Mesenteric fat pad (tissue), 1 donor: ENCODE data around the gene NOS2. TPM values are rescaled to one million over a fixed set of nuclear protein-coding genes. Genes with fewer than 3 reads are reported as not detected.
"Not testable (repeated sequence)": the region's sequence is repeated elsewhere in the genome, so short reads cannot be mapped to it uniquely, and the experiment has no call there.

Experiments
- DNase-seq: peaks from one replicate; pipeline ENCODE4 v3.0.0-alpha.2; 2020; ENCODE audit warnings: low spot score
- total RNA-seq: library from RNA; stranded (reverse); fragmentation: NEBNext Ultra II Directional; extraction: Animal tissue kit (Norgen Biotek cat#: 25700); gene quantifications from one replicate; pipeline ENCODE4 v1.2.1, GENCODE V29; 2021
- donor health status: DM: yes; HTN: yes; CAD: no.

Gene NOS2
- total RNA-seq, 1 donor from 2014 or later = 0.13 TPM

DNA sequence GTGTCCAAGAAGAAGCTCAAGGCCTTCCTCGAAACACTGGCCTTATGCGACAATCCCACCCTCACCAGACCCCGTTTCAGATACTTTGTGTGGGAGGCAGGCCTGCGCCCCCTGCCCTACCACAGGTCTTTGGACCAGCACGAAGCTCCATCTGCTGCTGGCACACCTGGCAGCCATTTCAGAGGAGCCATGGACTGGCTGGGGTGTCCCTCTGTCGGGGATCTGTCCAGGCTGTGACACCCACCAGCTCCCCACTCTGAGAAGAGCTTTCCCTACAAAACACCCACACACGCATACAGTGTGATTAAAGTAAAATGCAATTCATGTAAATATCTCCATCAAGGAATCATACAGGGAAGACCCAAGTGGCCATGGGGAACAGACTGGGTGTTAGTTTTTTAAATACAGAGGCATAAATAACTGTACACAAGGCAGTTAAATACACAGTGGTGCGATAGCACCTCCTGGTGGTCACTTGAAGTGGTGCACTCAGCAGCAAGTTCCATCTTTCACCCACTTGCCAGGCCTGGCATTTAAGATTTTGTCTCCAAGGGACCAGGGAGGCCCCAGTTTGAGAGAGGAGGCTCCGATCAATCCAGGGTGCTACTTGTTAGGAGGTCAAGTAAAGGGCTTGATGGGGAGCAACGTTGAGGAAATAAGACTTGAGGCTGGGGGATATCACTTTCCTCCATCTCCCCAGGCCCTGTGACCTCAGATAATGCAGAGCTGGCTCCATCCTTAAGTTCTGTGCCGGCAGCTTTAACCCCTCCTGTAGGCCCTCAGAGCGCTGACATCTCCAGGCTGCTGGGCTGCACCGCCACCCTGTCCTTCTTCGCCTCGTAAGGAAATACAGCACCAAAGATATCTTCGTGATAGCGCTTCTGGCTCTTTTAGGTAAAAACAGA lies 43.6 kb downstream of the NOS2 start:
- DNase-seq = peak; percentile 72

DNA sequence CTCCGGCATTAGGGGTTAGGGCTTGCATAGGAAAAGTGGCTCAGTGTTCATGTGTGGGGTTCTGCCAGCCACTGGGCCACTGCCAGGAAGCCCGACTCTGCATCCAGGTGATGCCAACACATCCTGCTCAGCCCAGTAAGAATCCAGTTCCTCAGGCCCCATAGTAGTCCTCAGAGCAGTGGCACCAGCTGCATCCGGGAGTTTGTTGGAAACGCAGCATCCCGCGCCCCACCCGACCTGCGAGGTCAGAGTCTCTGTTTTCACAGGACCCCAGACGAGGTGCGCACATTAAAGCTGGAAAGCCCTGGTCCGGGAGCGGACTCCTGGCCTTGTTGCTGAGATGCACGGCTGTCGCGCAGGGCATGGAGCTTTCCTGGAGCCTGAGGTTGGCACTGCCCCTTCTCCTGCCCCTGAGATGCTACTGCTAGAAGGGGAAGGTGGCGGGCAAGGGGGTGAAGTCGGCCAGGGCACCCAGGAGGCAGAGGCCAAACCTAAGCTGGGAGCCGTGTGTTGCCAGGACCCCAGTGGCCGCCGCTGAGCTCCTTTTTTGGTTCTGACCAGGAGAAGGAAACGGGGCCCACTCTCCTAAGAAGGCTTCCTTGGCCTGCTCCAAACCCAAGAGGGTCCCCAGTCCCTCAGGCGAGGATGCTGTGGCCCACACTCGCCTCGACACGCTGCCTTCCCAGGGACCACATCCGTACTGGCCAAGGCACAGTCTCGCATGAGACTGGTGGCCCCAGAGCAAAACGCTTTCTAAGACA lies 44.4 kb downstream of the NOS2 start:
- peak; percentile 80 for DNase-seq

DNA sequence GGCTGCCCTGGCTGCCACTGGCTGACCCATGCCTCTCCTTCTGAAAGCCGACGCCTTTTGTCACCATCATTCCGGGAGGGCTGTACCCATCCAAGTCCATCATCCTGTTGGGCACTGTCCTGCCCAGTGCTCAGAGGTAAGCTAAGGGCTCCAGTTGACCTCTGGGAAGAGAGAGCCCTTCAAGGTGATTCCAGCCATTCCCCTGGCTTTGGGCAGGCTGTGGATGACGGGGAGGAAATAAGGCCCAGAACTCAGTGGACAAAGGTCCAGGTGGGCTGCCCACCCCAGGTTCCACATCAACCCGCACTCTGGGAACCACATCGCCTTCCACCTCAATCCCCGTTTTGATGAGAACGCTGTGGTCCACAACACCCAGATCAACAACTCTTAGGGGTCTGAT lies 45.8 kb downstream of the NOS2 start:
- DNase-seq = peak; percentile 65

DNA sequence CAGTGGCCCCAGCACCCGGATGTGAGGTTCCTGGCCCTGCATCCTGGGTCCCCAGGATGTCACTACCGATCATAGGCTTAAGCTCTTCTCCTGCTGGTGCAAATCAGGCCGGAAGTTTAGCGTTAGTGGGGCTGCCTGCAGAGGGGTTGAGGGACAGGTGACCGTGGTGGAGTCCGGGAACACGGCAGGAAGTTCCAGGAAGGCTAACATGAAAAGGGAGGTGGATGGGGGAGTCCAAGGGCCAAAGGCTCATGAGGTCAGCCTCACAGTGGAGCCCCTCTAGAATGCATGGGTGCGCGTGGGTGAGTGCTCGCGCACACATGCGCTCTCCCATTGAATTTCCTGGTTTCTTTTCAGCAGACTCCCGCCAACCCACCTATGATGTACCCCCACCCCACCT lies 46.6 kb downstream of the NOS2 start:
- peak; percentile 47 for DNase-seq

DNA sequence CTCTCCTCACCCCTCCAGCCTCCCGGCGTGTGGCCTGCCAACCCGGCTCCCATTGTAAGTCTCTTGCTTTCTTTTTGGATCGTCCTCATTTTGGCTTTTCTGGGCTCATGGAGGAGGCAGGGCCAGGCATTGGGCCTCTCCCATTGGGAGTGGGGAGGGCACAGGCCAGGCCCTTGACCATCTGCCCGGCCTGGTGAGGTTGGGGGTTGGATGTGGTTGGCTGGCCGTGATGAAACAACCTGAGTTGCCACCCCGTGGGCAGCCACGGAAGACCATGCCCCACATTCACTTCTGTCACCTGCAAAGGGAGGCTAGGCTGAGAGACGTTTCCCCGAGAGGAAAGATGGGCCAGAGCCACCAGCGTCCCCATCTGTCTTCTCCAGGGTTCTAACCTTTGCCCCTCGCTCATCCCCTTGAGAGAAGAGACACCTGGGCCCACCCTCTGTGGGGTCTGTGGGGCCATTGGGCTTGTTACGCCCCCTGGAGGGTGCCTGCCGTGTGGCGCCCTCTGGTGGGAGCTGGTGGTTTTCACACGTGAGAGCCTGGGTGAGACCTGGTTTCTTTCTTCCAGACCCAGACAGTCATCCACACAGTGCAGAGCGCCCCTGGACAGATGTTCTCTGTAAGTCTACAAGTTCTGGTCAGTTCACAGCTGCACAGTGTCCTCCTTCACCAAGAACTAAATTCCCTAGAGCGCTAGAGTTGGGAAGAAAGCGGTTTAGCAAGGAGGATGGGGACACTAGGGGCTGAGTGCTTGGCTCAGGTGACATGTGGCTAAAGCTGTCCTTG lies 47.3 kb downstream of the NOS2 start:
- DNase-seq = peak; percentile 67

DNA sequence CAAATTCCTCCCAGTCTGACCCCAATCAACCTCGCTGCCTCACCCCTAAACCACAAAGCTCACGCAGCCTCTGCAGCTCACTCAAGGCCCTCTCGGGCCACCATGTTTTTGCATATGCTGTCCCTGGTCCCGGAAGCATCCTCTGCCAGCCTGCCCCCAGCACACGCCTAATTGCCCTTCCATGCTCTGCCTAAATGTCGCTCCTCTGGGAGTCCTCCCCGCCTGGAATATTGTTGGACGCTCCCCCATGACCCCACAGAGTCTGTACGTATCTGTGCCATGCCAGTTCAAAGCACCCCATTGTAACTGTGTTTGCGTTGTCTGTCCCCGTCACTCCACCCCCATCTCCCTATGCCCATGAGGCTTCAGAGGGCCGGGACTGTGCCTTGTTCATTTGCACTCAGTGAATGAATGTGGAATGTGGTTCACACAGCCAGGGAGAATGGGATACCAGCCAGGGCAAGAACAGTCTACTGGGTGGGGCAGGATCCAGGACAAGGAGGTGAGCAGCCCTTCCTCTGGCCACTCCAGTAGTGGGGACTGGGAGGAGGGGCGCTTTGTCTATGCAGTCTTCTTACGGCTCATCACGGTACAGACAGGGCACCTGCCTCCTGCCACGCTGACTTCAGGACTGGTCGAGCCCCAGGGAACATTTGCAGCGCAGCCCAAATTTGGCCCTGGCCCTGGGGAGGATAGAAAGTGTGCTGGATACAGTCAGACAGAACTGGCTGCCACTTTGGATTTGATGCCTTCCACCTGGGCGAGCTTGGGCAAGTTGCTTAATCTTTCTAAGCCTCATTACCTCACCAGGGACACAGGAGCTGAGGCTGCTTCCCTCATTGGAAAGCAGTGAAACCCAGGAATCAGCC lies 48.5 kb downstream of the NOS2 start:
- DNase-seq = peak; percentile 78

DNA sequence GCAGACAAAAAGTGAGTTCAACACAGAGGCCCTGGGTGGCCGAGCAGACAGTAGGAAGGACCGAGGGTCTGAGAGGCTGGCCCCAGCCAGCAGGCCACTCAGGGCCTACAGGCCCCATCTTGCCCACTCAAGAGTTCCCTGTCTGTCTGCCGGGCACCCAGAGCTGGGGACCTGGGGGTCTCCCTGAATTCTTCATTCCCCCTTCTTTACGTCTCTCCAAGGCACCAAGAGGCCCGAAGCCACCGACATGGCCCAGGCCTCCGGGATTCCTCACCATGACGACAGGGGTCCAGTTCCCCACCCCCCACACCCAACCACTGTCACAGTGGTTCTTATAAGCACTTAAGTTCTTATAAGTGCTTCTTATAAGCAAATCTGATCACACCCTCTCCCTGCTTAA lies 49.2 kb downstream of the NOS2 start:
- peak; percentile 64 for DNase-seq

DNA sequence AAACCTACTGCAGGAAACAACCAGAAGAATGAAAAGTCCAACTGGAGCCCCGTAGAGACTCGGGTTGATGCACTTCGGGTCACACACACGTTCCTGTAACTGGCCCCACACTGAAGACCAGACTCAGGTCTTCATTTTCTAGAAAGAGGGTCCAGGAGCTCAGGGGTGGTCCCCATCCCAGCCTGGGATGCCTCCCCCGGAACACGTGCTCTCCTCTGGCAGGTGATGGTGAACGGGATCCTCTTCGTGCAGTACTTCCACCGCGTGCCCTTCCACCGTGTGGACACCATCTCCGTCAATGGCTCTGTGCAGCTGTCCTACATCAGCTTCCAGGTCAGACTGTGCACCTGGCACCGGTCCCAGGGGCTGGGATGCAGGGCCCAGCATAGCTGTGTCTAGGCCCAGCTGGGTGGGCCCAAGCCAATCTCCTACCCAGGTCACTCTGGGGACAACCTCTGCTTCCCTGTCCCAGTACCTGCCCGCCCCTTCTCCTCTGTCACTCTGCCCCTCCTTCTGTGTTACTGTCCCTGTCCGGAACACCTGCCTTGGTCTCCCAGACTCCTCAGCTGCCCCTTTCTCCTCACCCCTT lies 50.7 kb downstream of the NOS2 start:
- DNase-seq = peak; percentile 64

DNA sequence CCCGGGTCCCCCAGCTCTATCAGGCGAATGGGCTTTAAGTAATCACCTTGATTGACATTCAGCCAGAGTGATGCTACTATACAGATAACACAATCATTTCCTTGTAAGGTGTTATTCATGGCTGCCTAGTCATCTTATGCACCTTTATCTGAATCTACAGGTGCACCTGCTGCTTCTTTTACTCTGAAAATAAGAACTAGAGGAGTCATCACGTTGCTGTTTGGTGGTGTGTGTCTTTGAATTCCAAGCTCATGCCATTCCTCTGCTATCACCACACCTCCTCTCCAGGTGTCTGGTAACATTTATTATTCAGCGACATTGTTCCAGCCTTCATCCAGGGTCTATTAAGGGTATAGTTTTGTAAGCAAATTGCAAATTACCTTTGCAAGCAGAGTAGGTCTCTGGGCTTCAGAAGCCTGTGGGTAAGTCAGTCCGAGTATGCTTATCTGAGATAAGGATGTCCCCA lies 51.9 kb downstream of the NOS2 start:
- no peak for DNase-seq

DNA sequence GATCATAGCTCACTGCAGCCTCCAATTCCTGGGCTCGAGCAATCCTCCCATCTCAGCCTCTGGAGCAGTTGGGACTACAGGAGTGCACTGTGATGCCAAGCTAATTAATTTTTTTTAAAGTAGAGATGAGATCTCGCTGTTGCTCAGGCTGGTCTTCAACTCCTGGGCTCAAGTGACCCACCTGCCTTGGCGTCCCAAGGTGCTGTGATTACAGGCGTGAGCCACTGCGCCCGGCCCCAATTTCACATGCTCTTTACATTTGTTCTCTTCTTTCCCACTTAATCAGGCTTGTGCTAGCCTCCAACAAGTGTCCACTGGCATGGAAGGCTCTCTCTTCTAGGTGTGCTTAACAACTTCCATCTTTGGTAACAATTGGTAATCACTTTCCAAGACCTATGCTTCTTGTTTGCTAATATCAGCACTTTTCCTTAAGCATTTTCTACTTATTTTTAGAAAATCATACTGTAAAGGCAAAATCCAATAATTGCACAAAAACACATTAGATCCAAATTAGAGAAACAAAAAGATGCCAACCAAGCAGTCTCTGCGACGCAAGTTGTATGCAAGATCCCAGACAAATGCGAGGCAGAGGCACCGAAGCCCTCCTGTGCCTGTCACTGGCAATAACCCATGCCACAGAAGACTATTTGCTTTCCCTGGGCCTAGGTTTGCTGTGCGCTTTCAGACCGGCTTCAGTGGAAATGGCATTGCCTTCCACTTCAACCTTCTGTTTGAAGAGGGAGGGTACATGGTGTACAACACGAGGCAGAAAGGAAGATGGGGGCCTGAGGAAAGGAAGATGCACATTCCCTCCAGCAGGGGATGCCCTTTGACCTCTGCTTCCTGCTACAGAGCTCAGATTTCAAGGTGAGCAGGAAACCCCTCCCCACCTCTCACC lies 52.6 kb downstream of the NOS2 start:
- DNase-seq = peak; percentile 60

DNA sequence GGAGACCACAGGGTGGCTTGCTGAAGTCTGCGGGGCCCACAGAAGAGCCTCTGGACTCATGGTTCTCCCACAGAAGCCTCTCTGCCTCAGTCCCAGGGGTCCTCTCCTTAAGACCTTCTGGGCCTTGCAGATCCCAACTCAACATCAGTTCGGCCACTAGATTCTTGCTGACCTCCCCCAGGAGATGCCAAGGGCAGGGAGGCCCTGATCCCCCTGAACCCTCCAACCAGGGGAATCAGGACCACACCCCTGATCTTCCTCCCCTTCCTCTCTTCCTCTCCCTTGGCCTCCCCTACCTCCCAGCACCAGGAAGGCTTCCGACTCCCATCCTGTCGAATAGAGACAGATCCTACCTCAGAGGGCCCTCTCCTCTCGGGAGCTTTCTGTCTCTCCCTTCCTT lies 53.4 kb downstream of the NOS2 start:
- DNase-seq = peak; percentile 30

DNA sequence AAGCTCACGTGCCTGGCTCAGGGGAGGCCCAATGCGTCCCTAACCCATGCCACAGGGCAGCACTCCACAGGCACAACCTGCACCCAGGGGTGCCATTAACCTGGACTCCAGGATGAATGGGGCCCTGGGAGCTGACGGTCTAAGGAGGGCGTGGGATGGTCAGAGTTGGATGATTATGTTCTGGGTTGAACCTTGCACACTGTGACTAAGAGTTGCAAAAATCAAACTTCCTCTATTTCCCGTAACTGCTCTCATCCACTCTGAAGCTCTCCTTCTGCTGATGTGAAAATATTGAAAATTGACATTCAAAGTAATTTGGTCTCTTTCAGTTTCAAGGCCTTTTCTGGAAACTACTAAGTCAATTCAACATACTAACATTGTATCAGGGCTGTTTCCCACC lies 54.0 kb downstream of the NOS2 start:
- DNase-seq = not testable (repeated sequence)

DNA sequence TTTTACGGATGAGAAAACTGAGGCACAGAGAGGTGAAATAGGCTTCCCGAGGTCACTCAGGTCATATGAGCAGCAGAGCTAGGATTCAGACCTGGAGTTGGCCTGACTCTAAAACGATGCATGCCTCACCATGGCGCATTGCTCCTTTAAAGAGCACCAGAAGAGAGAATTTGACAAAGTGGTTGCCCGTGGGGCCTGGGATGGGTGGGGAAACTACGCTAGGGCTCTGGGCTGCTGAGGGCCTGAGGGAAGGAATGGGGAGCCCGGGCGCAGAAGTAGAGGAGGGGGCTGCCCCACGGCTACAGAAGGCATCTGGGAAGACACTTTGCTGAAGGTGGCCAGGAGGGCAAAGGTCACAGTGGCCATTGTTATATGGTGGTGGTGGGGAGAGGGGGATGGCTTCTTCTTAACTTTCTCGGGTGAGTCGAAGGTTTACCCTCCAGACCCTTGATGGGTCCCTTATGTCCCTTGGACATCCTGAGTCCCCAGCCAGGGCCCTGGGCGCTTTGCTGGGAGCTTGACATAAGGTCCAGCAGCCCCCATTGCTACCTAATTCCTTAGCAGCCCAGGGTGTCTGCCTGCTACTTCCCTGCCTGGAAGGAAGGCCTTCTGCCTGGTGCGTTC lies 55.0 kb downstream of the NOS2 start:
- DNase-seq = peak; percentile 75

DNA sequence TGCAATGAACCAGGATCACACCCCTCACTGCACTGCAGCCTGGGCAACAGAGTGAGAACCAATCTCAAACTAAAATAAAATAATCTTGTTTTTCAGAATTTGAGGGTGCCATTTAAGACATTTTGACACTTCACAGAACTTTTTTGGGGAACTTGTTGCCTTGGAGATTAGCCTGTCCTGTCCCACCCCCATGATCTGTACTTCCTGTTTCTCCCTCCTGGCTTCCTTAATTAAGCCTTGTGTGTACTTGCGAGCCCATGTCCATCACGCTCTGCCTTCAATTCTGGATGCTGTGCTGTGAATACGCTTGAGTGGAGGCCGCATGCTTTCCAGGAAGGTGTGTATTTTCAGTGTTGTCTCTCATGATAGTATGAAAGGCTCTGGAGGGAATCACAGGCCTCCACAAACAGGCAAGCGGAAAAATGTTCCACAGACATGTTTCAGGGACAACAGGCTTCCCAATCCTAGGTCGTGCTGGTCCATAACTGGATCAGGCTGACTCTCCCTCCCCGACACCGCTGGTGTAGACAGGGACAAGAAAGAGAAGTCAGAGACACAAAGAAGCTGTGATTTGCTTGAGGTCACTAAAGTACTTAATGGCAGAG lies 56.9 kb downstream of the NOS2 start:
- DNase-seq = no peak

DNA sequence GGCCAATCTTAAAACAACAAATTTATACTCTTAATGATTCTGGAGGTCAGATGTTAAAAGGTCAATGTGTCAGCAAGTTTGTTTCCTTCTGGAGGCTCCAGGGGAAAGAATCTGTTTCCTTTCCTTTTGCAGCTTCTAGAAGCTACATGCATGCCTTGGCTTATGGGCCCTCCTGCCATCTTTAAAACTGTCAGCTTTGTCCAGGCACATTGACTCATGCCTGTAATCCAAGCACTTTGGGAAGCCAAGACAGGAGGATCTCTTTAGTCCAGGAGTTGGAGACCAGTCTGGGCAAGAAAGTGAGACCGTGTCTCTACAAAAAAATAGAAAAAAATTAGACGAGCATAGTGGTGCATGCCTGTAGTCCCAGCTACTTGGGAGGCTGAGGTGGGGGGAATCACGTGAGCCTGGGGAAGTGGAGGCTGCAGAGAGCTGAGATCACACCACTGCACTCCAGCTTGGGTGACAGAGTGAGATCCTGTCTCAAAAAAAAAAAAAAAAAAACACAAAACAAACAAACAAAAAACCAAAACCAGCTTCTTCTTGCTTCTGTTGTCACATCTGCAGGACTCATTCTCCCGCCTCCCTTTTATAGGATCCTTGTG lies 58.3 kb downstream of the NOS2 start:
- DNase-seq = no peak

DNA sequence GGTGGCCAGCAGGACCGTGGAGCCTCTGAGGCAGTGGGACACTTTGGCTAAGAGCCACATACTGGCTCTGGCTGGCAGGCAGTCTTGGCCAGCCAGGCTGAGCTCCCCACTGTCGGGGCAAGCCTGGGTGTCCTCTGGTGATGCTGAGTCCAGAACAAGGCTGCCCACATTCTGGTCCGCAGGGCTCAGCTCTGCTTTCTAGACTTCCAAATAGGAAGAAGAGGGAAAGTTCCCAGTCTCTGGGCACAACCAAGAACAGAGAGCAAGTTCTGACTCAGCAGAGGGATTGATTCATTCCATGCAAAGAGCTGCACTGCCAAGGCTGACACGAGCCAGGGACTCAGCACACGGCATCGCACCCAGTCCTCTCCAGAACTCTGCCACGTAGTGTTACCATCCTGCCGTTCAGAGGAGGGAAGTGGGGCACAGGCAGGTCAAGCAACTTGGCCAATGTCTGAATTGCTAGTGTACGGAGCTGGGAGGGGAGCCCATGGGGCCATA lies 58.9 kb downstream of the NOS2 start:
- no peak for DNase-seq

DNA sequence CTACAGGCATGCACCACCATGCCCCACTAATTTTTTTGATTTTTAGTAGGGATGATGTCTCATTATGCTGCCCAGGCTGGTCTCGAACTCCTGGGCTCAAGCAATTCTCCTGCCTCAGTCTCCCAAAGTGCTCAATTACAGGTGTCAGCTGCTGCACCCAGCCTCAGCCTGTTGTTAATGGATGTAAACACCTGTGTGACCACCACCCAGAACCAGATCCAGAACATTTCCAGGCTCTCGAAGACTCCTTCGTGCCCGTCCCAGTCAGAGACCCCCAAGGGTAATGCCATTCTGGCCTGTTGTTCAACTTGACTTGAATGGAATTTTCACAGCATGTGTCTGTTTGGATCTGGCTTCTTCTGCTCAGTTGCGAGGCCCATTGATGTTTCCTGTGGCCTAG lies 59.8 kb downstream of the NOS2 start:
- peak; percentile 45 for DNase-seq

DNA sequence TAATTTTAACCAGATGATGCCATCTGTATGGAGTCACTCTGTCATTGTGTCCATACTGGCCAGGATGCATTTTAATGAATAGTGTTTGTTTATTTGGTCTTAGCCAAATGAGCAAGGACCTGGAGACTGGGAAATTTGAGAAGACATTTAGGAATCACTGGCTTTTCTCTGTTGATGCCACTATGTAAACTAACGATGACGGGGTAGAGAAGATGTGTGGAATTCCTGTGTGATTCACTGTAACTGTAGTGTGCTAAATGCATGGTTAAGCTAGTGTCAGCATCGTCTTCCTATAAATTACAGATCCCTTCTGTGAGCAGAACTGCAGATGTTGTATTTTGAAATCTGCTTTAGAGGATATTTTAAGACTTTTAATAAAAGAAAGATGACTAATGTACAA lies 66.6 kb downstream of the NOS2 start:
- no peak for DNase-seq
